ENCODE results near the gene RSBN1.

RSBN1 gene

GRCh38 chr1:113765306-113766230 lies 46.7 kb downstream of the RSBN1 start:
- TF ChIP-seq ZNF274 (IDR thresholded peaks at IDR 0.05; ENCODE audit: low read depth, low read length) (no peak), SUZ12 (IDR thresholded peaks at IDR 0.05; ENCODE audit: extremely low read depth, insufficient read depth, insufficient read length) (no peak), YY1 (IDR thresholded peaks at IDR 0.05; ENCODE audit: insufficient read depth, insufficient read length) (no peak)
- Histone ChIP-seq H3K4me3 (ENCODE audit: insufficient read length, low read depth) (no peak overlapping the region), H3K27me3 (ENCODE audit: insufficient read depth, insufficient read length) (no peaks in the 10 kb centered on the region), H3K36me3 (ENCODE audit: insufficient read depth, insufficient read length, low read length) (peaks cover 33% of the 10 kb centered on the region), H3K9me3 (ENCODE audit: insufficient read depth, low read length) (peaks cover 11% of the 10 kb centered on the region; the same call in 1 of the 2 replicates), H3K4me1 (ENCODE audit: insufficient read depth, insufficient read length) (no peaks in the 10 kb centered on the region), H3K9ac (ENCODE audit: insufficient read length, low read depth) (no peak overlapping the region)
- DNase-seq (ENCODE audit: low read depth, low spot score) = no peak

GRCh38 chr1:113763661-113764060 lies 48.6 kb downstream of the RSBN1 start:
- no peak for TF ChIP-seq ZNF274 (IDR thresholded peaks at IDR 0.05; ENCODE audit: low read depth, low read length)
- no peak for TF ChIP-seq YY1 (IDR thresholded peaks at IDR 0.05; ENCODE audit: insufficient read depth, insufficient read length)
- TF ChIP-seq SUZ12 (IDR thresholded peaks at IDR 0.05; ENCODE audit: extremely low read depth, insufficient read depth, insufficient read length) = no peak
- H3K27me3 ChIP-seq (ENCODE audit: insufficient read depth, insufficient read length) = no peaks in the 10 kb centered on the region
- H3K9me3 ChIP-seq (ENCODE audit: insufficient read depth, low read length) = no peaks in the 10 kb centered on the region
- H3K4me3 ChIP-seq (ENCODE audit: insufficient read length, low read depth) = no peak overlapping the region
- peaks cover 33% of the 10 kb centered on the region for H3K36me3 ChIP-seq (ENCODE audit: insufficient read depth, insufficient read length, low read length)
- DNase-seq (ENCODE audit: low read depth, low spot score) = no peak
- H3K4me1 ChIP-seq (ENCODE audit: insufficient read depth, insufficient read length) = no peaks in the 10 kb centered on the region
- H3K9ac ChIP-seq (ENCODE audit: insufficient read length, low read depth) = no peak overlapping the region

- Histone ChIP-seq H3K9me3 (ENCODE audit: insufficient read depth, low read length) (no peaks in the 10 kb centered on the region), H3K36me3 (ENCODE audit: insufficient read depth, insufficient read length, low read length) (peaks cover 29% of the 10 kb centered on the region), H3K27me3 (ENCODE audit: insufficient read depth, insufficient read length) (no peaks in the 10 kb centered on the region), H3K4me1 (ENCODE audit: insufficient read depth, insufficient read length) (no peaks in the 10 kb centered on the region), H3K9ac (ENCODE audit: insufficient read length, low read depth) (no peak overlapping the region), H3K4me3 (ENCODE audit: insufficient read length, low read depth) (no peak overlapping the region)
- no peak for DNase-seq (ENCODE audit: low read depth, low spot score)
- TF ChIP-seq SUZ12 (IDR thresholded peaks at IDR 0.05; ENCODE audit: extremely low read depth, insufficient read depth, insufficient read length) (no peak), ZNF274 (IDR thresholded peaks at IDR 0.05; ENCODE audit: low read depth, low read length) (no peak)
Observed at GRCh38 chr1:113761937-113762336, 50.3 kb downstream of the RSBN1 start.

GRCh38 chr1:113760102-113761080 lies 51.9 kb downstream of the RSBN1 start:
- Histone ChIP-seq H3K27me3 (ENCODE audit: insufficient read depth, insufficient read length) (no peaks in the 10 kb centered on the region), H3K9me3 (ENCODE audit: insufficient read depth, low read length) (no peaks in the 10 kb centered on the region), H3K4me1 (ENCODE audit: insufficient read depth, insufficient read length) (no peaks in the 10 kb centered on the region), H3K4me3 (ENCODE audit: insufficient read length, low read depth) (peak overlapping the region; percentile 55), H3K9ac (ENCODE audit: insufficient read length, low read depth) (peak overlapping the region; percentile 84), H3K36me3 (ENCODE audit: insufficient read depth, insufficient read length, low read length) (peaks cover 23% of the 10 kb centered on the region)
- no peak for DNase-seq (ENCODE audit: low read depth, low spot score)
- TF ChIP-seq YY1 (IDR thresholded peaks at IDR 0.05; ENCODE audit: insufficient read depth, insufficient read length) (no peak), SUZ12 (IDR thresholded peaks at IDR 0.05; ENCODE audit: extremely low read depth, insufficient read depth, insufficient read length) (no peak), ZNF274 (IDR thresholded peaks at IDR 0.05; ENCODE audit: low read depth, low read length) (no peak)

- peak; percentile 82 for DNase-seq (ENCODE audit: low read depth, low spot score)
- peaks cover 22% of the 10 kb centered on the region for H3K36me3 ChIP-seq (ENCODE audit: insufficient read depth, insufficient read length, low read length)
- peak within 1 kb of the TSS; percentile 55 for H3K4me3 ChIP-seq (ENCODE audit: insufficient read length, low read depth)
- no peak for TF ChIP-seq SUZ12 (IDR thresholded peaks at IDR 0.05; ENCODE audit: extremely low read depth, insufficient read depth, insufficient read length)
- TF ChIP-seq YY1 (IDR thresholded peaks at IDR 0.05; ENCODE audit: insufficient read depth, insufficient read length) = no peak
- no peak for TF ChIP-seq ZNF274 (IDR thresholded peaks at IDR 0.05; ENCODE audit: low read depth, low read length)
- no peaks in the 10 kb centered on the region for H3K9me3 ChIP-seq (ENCODE audit: insufficient read depth, low read length)
- no peaks in the 10 kb centered on the region for H3K4me1 ChIP-seq (ENCODE audit: insufficient read depth, insufficient read length)
- H3K27me3 ChIP-seq (ENCODE audit: insufficient read depth, insufficient read length) = no peaks in the 10 kb centered on the region
- H3K9ac ChIP-seq (ENCODE audit: insufficient read length, low read depth) = peak within 1 kb of the TSS; percentile 84
Observed at GRCh38 chr1:113759333-113760101, 52.8 kb downstream of the RSBN1 start, which contains the start of gene PHTF1. TSS of gene PHTF1 (minus strand) at chr1:113759486. CDS start at chr1:113758703, 783 bp downstream.

- TF ChIP-seq SUZ12 (IDR thresholded peaks at IDR 0.05; ENCODE audit: extremely low read depth, insufficient read depth, insufficient read length) (no peak), YY1 (IDR thresholded peaks at IDR 0.05; ENCODE audit: insufficient read depth, insufficient read length) (no peak), ZNF274 (IDR thresholded peaks at IDR 0.05; ENCODE audit: low read depth, low read length) (no peak)
- peak; percentile 69 for DNase-seq (ENCODE audit: low read depth, low spot score)
- Histone ChIP-seq H3K9ac (ENCODE audit: insufficient read length, low read depth) (peak overlapping the region; percentile 84), H3K36me3 (ENCODE audit: insufficient read depth, insufficient read length, low read length) (peaks cover 28% of the 10 kb centered on the region), H3K9me3 (ENCODE audit: insufficient read depth, low read length) (no peaks in the 10 kb centered on the region), H3K27me3 (ENCODE audit: insufficient read depth, insufficient read length) (no peaks in the 10 kb centered on the region), H3K4me1 (ENCODE audit: insufficient read depth, insufficient read length) (no peaks in the 10 kb centered on the region), H3K4me3 (ENCODE audit: insufficient read length, low read depth) (peak overlapping the region; percentile 55)
Observed at GRCh38 chr1:113758631-113759332, 53.5 kb downstream of the RSBN1 start.
